Ishikawa (cell line): ENCODE results near the gene TMEM214.

ENCODE experiments used
- CEBPB ChIP-seq: IDR thresholded peaks from 2 replicates; pipeline ENCODE4 v1.6.1; 2012
- EGR1 ChIP-seq: IDR thresholded peaks from 2 replicates; pipeline ENCODE4 v1.6.1; 2012
- EP300 ChIP-seq: IDR thresholded peaks from 2 replicates; pipeline ENCODE4 v1.6.1; 2012; ENCODE audit warnings: borderline replicate concordance
- MAX ChIP-seq: IDR thresholded peaks from 2 replicates; pipeline ENCODE4 v1.6.1; 2012
- RAD21 ChIP-seq: IDR thresholded peaks from 2 replicates; pipeline ENCODE4 v1.6.1; 2012; ENCODE audit warnings: low read depth
- REST ChIP-seq: IDR thresholded peaks from 2 replicates; pipeline ENCODE4 v1.6.1; 2012; ENCODE audit warnings: low read depth, mild to moderate bottlenecking
- TAF1 ChIP-seq: IDR thresholded peaks from 2 replicates; pipeline ENCODE4 v1.6.1; 2012; ENCODE audit warnings: low read depth, mild to moderate bottlenecking
- TEAD4 ChIP-seq: IDR thresholded peaks from 2 replicates; pipeline ENCODE4 v1.6.1; 2012
- YY1 ChIP-seq: IDR thresholded peaks from 2 replicates; pipeline ENCODE4 v1.6.1; 2012; ENCODE audit warnings: low read depth

GRCh38 chr2:27003007-27003406, 29.8 kb upstream of the TMEM214 start:
- TF ChIP-seq TAF1 (no peak), MAX (no peak), TEAD4 (no peak), EP300 (no peak), CEBPB (no peak), EGR1 (no peak), REST (no peak), YY1 (no peak), RAD21 (no peak)
